SIG-M5 treated with dmso at 0.1 percent for 504 hours (cell line): Measurements from ENCODE around the gene IFT52.
"Not testable (repeated sequence)": the region's sequence is repeated elsewhere in the genome, so short reads cannot be mapped to it uniquely, and the experiment has no call there.

ENCODE experiments used
- DNase-seq: peaks from one replicate; lab custom pipeline; 2025; ENCODE audit not compliant: unreplicated experiment; lab: John Stamatoyannopoulos, UW

Gene IFT52

GRCh38 chr20:43565758-43566104, 25.0 kb upstream of the IFT52 start:
- no peak for DNase-seq

DNA sequence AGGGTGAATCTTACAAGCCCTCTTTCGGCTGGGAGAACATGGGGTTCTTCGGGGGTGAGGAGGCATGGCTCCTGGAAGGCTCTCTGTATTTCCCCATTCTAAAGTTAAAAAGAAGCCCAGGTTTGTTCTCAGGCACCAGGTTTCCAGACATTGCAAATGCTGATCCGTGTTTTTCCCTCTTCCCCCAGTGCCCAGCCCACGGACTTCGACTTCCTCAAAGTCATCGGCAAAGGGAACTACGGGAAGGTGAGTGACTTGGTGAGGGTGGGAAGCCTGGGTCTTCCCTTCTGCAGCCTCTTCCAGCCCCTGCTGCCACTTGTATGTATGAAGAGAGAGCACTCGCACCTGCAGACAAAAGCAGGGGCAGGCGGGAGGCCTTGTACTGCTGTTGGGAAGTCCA, 23.3 kb upstream of the IFT52 start:
- DNase-seq: no peak

- no peak for DNase-seq
Observed at GRCh38 chr20:43568706-43569105, 22.0 kb upstream of the IFT52 start.

DNA sequence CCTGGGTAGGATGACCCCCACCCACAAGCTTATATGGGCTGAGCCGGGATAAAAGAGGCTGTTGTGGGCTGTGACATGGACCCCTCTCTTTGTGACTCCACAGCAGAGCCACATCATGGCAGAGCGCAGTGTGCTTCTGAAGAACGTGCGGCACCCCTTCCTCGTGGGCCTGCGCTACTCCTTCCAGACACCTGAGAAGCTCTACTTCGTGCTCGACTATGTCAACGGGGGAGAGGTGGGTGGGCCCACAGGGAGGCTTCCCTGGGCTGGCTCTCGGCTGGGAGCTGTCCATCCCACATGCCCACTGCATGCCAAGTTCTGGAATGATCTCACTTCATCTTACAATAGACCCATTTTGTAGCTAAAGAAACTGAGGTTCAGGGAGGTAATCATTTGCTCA, 21.5 kb upstream of the IFT52 start:
- DNase-seq: no peak

DNA sequence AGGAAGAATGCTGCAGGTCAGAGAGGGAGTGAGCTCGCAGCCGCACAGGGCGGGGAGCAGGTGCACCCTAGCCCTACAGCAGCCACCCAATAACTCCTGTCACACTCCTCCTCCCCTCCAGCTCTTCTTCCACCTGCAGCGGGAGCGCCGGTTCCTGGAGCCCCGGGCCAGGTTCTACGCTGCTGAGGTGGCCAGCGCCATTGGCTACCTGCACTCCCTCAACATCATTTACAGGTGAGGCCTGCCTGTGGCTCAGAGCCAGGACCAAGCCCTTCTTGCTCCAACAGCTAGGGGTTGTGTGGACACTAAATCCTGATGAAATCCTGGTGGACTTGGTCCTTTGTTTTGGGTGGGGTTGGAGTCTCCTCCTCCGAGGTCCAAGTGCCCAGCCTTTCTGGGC, 20.2 kb upstream of the IFT52 start:
- DNase-seq: no peak

GRCh38 chr20:43571310-43571709, 19.4 kb upstream of the IFT52 start:
- DNase-seq: no peak

GRCh38 chr20:43571771-43572170, 19.0 kb upstream of the IFT52 start:
- no peak for DNase-seq

GRCh38 chr20:43572891-43573290, 17.8 kb upstream of the IFT52 start:
- DNase-seq: no peak

GRCh38 chr20:43576108-43576507, 14.6 kb upstream of the IFT52 start:
- DNase-seq: no peak

GRCh38 chr20:43579861-43580793, 10.6 kb upstream of the IFT52 start:
- DNase-seq: no peak

GRCh38 chr20:43583133-43583864, 7.4 kb upstream of the IFT52 start:
- DNase-seq: no peak

GRCh38 chr20:43583982-43584432, 6.7 kb upstream of the IFT52 start:
- peak; percentile 82 for DNase-seq

GRCh38 chr20:43584448-43585136, 6.1 kb upstream of the IFT52 start:
- no peak for DNase-seq

DNA sequence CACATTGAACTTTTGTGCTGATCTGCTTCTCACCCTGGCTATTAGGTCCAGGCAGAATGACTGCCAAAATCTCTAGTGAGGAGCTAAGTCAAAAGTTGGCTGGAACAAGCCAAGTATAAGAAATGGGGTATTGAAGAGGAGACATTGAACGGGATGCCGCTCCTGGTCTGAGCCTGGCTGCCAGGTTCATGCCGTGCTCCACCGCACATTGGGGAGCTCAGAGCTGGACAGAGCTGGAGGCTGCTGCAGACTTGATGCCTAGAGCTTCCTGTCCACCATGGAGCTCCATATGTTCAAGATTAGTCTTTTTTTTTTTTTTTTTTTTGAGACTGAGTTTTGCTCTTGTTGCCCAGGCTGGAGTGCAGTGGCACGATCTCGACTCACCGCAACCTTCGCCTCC, 4.1 kb upstream of the IFT52 start:
- DNase-seq: no peak

GRCh38 chr20:43588526-43588925, 2.2 kb upstream of the IFT52 start:
- not testable (repeated sequence) for DNase-seq

DNA sequence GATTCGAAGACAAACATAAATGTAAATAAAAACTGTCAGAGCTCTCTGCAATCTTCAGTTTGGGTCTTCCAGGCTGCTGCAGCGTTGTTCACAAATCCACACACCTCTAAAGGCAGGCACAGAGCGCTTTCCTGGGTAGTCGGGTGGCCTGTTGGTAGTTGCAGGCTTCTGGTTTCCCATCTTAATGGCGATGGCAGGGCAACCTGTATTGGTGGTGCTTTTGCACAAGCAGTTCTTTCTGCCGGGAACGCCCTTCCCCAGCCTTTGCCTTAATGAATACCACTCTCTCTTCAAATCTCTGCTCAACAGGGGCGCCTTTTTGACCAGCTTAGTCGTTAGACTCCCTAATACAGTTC, 723 bp upstream of the IFT52 start:
- DNase-seq: no peak

GRCh38 chr20:43601960-43602359, 11.2 kb downstream of the IFT52 start:
- not testable (repeated sequence) for DNase-seq

GRCh38 chr20:43603124-43603523, 12.4 kb downstream of the IFT52 start:
- DNase-seq: no peak

DNA sequence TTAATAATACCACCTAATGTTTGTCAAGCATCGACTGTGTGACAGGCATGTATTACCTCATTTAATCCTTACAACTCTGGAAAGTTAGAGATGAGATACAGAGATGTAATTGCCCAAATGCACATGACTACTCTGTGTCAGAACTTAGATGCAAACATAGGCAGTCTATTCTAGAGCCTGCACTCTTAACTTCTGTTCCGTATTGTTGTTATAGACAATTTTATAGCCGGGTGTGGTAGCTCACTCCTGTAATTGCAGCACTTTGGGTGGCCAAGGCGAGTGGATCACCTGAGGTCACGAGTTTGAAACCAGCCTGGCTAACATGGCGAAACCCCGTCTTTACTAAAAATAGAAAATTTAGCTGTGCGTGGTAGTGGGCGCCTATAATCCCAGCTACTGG, 15.0 kb downstream of the IFT52 start:
- DNase-seq: no peak

GRCh38 chr20:43607278-43607677, 16.5 kb downstream of the IFT52 start:
- not testable (repeated sequence) for DNase-seq

- DNase-seq: no peak
Observed at GRCh38 chr20:43631598-43631997, 40.9 kb downstream of the IFT52 start.

DNA sequence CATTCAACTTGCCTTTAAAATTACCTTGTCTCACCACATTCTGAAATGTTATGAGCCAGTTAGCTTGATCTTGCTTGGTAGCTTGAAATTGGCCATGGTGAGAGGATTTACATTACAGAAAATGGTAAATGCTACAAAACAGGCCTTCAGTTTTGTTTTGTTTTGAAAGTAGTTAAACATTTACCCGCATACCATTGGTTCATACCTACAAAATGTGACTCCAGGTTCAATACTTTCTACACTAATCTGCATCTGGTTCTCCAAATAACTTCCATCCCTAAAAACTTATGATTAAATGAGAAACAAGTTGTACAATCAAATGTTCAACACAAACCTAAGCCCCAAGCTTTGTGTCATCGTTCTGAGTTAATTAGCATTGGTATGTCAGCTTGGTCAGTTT, 45.7 kb downstream of the IFT52 start:
- DNase-seq: no peak
